Activated naive CD8-positive, alpha-beta T cell treated with anti-CD3 and anti-CD28 coated beads, Interleukin-2, amount 50 U/mL, for 24 hours (primary cell): ENCODE results near the gene SCIMP.
"Not testable (repeated sequence)": the region's sequence is repeated elsewhere in the genome, so short reads cannot be mapped to it uniquely, and the experiment has no call there.

Experiments used
- ATAC-seq: fragments of 150-1000 bp; cut with Tn5 transposase; one replicate; pipeline ENCODE4 v1.10.0; 2021
- DNase-seq: peaks from one replicate; pipeline ENCODE4 v3.0.0; 2021
- H3K27ac Mint-ChIP-seq: one replicate; pipeline ENCODE4 v1.8.0; 2021; ENCODE audit warnings: mild to moderate bottlenecking, mixed read lengths
- H3K27me3 Mint-ChIP-seq: one replicate; pipeline ENCODE4 v1.8.0; 2021; ENCODE audit warnings: mixed read lengths
- H3K36me3 Mint-ChIP-seq: one replicate; pipeline ENCODE4 v1.8.0; 2021; ENCODE audit warnings: low read depth, mixed read lengths
- H3K4me1 Mint-ChIP-seq: one replicate; pipeline ENCODE4 v1.8.0; 2021; ENCODE audit warnings: mixed read lengths
- H3K4me3 Mint-ChIP-seq: one replicate; pipeline ENCODE4 v1.8.0; 2021; ENCODE audit warnings: mild to moderate bottlenecking, moderate library complexity, mixed read lengths
- H3K9me3 Mint-ChIP-seq: one replicate; pipeline ENCODE4 v1.8.0; 2021; ENCODE audit warnings: mixed read lengths

SCIMP gene

GRCh38 chr17:5219536-5219935 is 15.1 kb downstream of the SCIMP start:
- Mint-ChIP-seq H3K4me1 (peaks cover 17% of the 10 kb centered on the region), H3K27ac (no peak overlapping the region), H3K36me3 (peaks cover 4% of the 10 kb centered on the region), H3K4me3 (no peak overlapping the region), H3K9me3 (no peaks in the 10 kb centered on the region), H3K27me3 (no peaks in the 10 kb centered on the region)
- no peak for DNase-seq
- ATAC-seq = no peak

DNA sequence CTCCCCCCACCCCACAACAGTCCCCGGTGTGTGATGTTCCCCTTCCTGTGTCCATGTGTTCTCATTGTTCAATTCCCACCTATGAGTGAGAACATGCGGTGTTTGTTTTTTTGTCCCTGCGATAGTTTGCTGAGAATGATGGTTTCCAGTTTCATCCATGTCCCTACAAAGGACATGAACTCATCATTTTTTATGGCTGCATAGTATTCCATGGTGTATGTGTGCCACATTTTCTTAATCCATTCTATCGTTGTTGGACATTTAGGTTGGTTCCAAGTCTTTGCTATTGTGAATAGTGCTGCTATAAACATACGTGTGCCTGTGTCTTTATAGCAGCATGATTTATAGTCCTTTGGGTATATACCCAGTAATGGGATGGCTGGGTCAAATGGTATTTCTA is 17.1 kb downstream of the SCIMP start:
- not testable (repeated sequence) for DNase-seq, H3K4me3 Mint-ChIP-seq, H3K9me3 Mint-ChIP-seq, H3K36me3 Mint-ChIP-seq, H3K27ac Mint-ChIP-seq, H3K27me3 Mint-ChIP-seq, ATAC-seq
- H3K4me1 Mint-ChIP-seq = peaks cover 11% of the 10 kb centered on the region

DNA sequence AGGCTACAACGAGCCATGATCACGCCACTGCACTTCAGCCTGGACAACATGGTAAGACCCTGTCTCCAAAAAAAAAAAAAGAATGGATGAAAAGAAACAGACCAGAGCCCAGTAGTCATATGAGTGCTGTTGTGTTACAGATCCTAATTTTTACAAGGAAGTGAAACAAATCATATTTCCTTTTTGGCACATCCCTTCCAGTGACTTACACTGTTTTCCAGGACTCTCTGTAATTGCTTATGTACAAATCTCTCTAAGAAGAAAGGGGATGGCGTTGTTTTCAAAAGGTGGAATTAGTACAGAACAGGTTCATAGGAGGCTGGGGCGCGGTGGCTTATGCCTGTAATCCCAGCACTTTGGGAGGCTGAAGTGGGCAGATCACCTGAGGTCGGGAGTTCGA is 23.2 kb downstream of the SCIMP start:
- DNase-seq (no peak), ATAC-seq (no peak)
- Mint-ChIP-seq H3K27ac (peak overlapping the region; percentile 59), H3K4me3 (no peak overlapping the region), H3K9me3 (no peaks in the 10 kb centered on the region), H3K36me3 (peaks cover 8% of the 10 kb centered on the region), H3K4me1 (peaks cover 26% of the 10 kb centered on the region), H3K27me3 (no peaks in the 10 kb centered on the region)

- ATAC-seq = peak; percentile 66
- H3K4me3 Mint-ChIP-seq = no peak overlapping the region
Observed at GRCh38 chr17:5210614-5211252, 23.9 kb downstream of the SCIMP start.

GRCh38 chr17:5210091-5210490 is 24.6 kb downstream of the SCIMP start:
- no peak for ATAC-seq
- Mint-ChIP-seq H3K27me3 (no peaks in the 10 kb centered on the region), H3K4me1 (peaks cover 26% of the 10 kb centered on the region), H3K4me3 (no peak overlapping the region), H3K9me3 (no peaks in the 10 kb centered on the region), H3K27ac (peak overlapping the region; percentile 52), H3K36me3 (peaks cover 8% of the 10 kb centered on the region)
- no peak for DNase-seq

More at GRCh38 chr17:5210614-5211252, 23.9 kb downstream of the SCIMP start:
- H3K4me1 Mint-ChIP-seq = peaks cover 26% of the 10 kb centered on the region
- DNase-seq = no peak
- no peaks in the 10 kb centered on the region for H3K27me3 Mint-ChIP-seq
- peak overlapping the region; percentile 59 for H3K27ac Mint-ChIP-seq
- peaks cover 8% of the 10 kb centered on the region for H3K36me3 Mint-ChIP-seq
- H3K9me3 Mint-ChIP-seq = no peaks in the 10 kb centered on the region

DNA sequence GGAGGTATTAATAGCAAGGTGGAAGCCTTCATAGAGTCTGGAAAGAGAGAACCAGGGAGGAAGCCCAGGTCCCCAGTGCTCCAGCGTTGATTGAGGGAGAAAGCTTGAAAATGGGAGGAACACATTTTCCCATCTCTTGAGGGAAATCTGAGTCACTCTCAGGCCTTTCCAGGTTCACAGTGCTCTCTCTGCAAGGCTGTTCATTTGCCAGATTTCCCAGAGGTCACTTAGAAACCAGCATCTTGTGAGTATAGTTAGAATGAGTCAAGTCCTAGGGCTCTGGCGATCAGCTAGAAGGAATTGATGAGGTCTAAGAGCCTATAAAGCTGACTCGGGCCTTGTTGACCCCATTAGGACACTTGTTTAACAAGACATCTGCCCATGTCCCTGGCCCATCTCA is 25.3 kb downstream of the SCIMP start:
- Mint-ChIP-seq H3K4me1 (peaks cover 26% of the 10 kb centered on the region), H3K9me3 (no peaks in the 10 kb centered on the region), H3K4me3 (no peak overlapping the region), H3K36me3 (peaks cover 4% of the 10 kb centered on the region), H3K27ac (no peak overlapping the region), H3K27me3 (no peaks in the 10 kb centered on the region)
- DNase-seq (no peak), ATAC-seq (no peak)

GRCh38 chr17:5203908-5204294 is 30.8 kb downstream of the SCIMP start:
- no peak for DNase-seq
- Mint-ChIP-seq H3K27me3 (no peaks in the 10 kb centered on the region), H3K36me3 (peaks cover 3% of the 10 kb centered on the region), H3K4me1 (peaks cover 9% of the 10 kb centered on the region), H3K4me3 (no peak overlapping the region), H3K9me3 (no peaks in the 10 kb centered on the region), H3K27ac (no peak overlapping the region)
- no peak for ATAC-seq

DNA sequence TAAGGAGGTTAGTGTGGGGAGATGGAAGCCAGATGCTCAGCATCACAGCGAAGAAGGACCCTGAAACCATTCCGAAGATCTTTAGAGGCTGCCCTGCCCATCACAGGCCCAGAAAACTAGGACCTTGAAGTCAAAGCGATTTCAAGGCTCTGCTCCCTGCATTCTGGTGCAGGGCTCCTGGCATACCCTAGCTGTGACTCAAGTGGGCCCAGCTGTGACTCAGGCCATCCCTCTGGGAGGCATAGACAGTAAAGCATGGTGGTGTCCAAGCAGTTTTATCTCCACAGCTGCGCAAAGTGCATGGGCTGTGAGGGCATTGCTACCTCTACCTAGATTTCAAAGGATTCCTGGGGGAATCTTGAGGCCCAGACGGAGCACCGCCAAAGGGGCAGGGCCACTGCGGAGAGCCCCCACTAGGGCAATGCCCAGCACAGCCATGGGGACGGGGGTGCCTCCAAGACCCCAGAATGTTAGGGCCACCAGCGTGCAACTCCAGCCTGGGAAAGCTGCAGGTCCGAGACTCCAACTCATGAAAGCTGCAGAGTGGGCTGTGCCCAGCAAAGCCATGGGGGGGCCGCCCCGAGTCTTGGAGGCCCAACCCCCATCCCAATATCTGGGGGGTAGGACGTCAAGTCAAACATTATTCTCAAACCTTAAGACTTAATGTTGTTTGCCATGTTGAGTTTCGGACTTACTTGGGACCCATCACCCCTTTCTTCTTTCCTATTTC is 31.3 kb downstream of the SCIMP start:
- H3K27ac Mint-ChIP-seq = no peak overlapping the region
- no peak overlapping the region for H3K4me3 Mint-ChIP-seq
- no peak for DNase-seq
- H3K9me3 Mint-ChIP-seq = no peaks in the 10 kb centered on the region
- peaks cover 10% of the 10 kb centered on the region for H3K4me1 Mint-ChIP-seq
- H3K36me3 Mint-ChIP-seq = peaks cover 3% of the 10 kb centered on the region
- ATAC-seq = no peak
- H3K27me3 Mint-ChIP-seq = no peaks in the 10 kb centered on the region

DNA sequence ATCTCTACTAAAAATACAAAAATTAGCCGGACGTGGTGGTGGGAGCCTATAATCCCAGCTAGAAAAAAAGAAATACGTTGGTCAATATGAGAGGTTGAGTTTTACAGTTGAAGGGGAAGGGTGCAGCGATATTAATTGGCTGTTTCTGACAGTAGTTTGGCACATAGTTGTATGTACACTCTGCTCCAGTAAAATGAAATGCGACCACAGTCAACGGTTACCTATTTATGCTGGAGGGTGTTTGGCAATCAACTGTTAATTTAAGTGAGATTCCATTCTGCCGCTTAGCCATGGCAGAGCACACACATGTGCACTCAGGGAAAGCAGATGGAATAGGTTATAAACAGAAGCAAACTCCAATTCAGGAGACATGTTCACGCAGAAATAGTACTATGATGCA is 33.6 kb downstream of the SCIMP start:
- no peak overlapping the region for H3K4me3 Mint-ChIP-seq
- H3K36me3 Mint-ChIP-seq = peaks cover 2% of the 10 kb centered on the region
- no peaks in the 10 kb centered on the region for H3K9me3 Mint-ChIP-seq
- peaks cover 16% of the 10 kb centered on the region for H3K4me1 Mint-ChIP-seq
- ATAC-seq (no peak), DNase-seq (no peak)
- H3K27me3 Mint-ChIP-seq = no peaks in the 10 kb centered on the region
- H3K27ac Mint-ChIP-seq = no peak overlapping the region

DNA sequence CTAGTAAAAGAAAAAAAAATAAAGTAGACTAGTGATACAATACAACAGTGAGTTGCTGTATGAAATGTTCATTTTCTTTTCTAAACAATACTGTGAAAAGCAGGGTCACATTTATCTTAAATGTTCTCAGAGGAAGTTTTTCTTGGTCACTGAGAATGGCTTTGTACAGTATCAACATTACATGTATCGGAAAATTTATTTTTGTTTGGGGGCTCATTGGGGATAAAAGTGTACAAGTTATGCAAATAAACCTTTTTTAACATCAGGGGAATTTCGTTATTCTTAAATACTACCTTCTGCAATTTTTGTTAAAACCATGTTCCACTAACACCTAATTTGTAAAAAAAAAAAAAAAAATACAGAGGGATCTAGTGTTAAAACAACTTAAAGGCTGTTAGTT is 34.3 kb downstream of the SCIMP start:
- ATAC-seq = no peak
- Mint-ChIP-seq H3K4me3 (no peak overlapping the region), H3K27ac (no peak overlapping the region), H3K27me3 (no peaks in the 10 kb centered on the region), H3K36me3 (peaks cover 2% of the 10 kb centered on the region), H3K9me3 (no peaks in the 10 kb centered on the region), H3K4me1 (peaks cover 19% of the 10 kb centered on the region)
- DNase-seq = no peak

GRCh38 chr17:5198472-5198871 is 36.2 kb downstream of the SCIMP start:
- H3K27me3 Mint-ChIP-seq = no peaks in the 10 kb centered on the region
- H3K4me1 Mint-ChIP-seq = peaks cover 12% of the 10 kb centered on the region
- H3K27ac Mint-ChIP-seq = no peak overlapping the region
- ATAC-seq = no peak
- no peak for DNase-seq
- H3K36me3 Mint-ChIP-seq = no peaks in the 10 kb centered on the region
- H3K4me3 Mint-ChIP-seq = no peak overlapping the region
- H3K9me3 Mint-ChIP-seq = no peaks in the 10 kb centered on the region

DNA sequence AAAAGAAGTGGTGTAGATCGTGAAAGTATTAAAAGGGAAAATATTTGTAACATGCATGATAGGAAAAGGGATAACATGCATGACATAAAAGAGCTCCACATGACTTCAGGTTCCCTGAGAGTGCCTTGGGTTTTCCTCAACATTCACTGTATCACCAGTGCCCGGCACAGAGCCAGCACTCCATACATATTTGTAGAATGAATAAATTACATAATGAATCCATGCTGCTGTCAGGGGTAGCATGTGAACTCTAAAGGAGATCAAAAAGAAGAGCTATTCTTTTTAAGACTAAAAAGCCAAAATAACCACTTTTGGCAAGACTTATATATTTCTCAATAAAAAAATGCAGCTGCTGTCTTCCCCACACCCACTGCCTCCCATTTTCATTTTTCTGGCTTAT is 40.3 kb downstream of the SCIMP start:
- no peak for DNase-seq
- no peak for ATAC-seq
- Mint-ChIP-seq H3K36me3 (peaks cover 20% of the 10 kb centered on the region), H3K9me3 (peaks cover 11% of the 10 kb centered on the region), H3K4me1 (peaks cover 45% of the 10 kb centered on the region), H3K27me3 (no peaks in the 10 kb centered on the region), H3K4me3 (no peak overlapping the region), H3K27ac (no peak overlapping the region)

DNA sequence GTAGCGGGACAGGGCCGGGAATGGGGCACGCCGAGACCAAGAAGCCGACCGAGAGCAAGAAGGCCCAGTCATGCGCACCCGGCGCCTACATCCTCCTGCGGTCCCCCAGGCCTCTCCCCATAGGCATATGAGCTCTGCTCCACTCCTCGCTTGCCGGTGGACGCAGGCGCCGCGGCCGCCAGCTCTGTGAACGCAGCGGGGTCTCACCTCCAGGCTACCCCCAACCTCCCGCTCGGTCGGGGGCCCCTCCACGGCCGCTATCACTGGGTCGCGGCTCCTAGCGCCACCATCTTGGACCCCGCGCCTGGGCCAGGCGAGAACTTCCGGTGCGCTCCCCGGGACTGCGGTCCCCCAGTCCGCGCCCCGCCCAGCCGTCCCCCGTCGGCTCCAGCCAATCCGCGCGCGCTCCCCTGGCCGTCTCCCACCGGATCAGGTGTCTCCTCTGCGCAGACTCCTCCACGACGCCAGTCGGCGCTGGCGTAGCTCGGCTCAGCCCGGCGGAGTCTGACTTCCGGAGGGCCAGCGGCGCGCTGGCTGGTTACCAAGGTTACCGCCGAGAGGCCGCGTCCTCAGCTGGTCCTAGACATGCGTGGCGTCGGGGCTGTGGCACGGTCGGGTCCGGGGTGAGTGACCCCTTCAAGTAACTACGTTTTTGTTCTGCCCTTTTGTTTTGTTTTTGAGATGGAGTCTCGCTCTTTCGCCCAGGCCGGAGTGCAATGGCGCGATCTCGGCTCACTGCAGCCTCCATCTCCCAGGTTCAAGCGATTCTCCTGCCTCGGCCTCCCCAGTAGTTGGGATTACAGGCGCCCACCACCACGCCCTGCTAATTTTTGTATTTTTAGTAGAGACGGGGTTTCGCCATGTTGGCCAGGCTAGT is 42.9 kb downstream of the SCIMP start, which contains the start of gene ZNF594:
ZNF594 (minus strand) TSS at position 328 of the 877 bp plus-strand sequence. CDS start 7,612 bp downstream, outside the sequence.
- H3K36me3 Mint-ChIP-seq = peaks cover 41% of the 10 kb centered on the region
- H3K4me1 Mint-ChIP-seq = peaks cover 35% of the 10 kb centered on the region
- peak; percentile 100 for ATAC-seq
- DNase-seq = peak; percentile 99
- peaks cover 26% of the 10 kb centered on the region for H3K9me3 Mint-ChIP-seq
- H3K27ac Mint-ChIP-seq = peak within 1 kb of the TSS; percentile 84
- peak within 1 kb of the TSS; percentile 94 for H3K4me3 Mint-ChIP-seq
- no peaks in the 10 kb centered on the region for H3K27me3 Mint-ChIP-seq

DNA sequence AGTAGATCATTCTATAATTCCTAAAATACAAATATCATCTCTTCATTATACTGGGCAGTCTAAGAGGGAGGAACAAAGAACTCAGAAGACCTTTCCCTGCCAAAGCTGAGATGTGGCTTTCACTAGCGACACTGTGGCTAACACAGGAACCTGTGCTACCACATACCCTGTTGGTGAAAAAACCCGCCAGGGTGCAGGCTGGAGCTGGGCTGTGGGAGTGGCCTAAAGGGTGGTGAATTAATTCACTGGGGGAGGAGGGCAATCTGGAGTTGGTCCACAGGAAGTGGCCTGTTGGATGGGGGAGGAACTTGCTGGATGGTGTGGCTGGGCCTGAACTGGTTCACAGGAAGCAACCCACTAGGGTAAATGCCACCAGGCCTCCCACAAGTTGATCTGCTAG is 50.4 kb downstream of the SCIMP start:
- DNase-seq (no peak), ATAC-seq (no peak)
- H3K27ac Mint-ChIP-seq = no peak overlapping the region
- H3K36me3 Mint-ChIP-seq = peaks cover 93% of the 10 kb centered on the region
- no peak overlapping the region for H3K4me3 Mint-ChIP-seq
- no peaks in the 10 kb centered on the region for H3K27me3 Mint-ChIP-seq
- peaks cover 72% of the 10 kb centered on the region for H3K9me3 Mint-ChIP-seq
- H3K4me1 Mint-ChIP-seq = no peaks in the 10 kb centered on the region

GRCh38 chr17:5183410-5183793 is 51.3 kb downstream of the SCIMP start:
- no peak for ATAC-seq
- no peak overlapping the region for H3K4me3 Mint-ChIP-seq
- no peak overlapping the region for H3K27ac Mint-ChIP-seq
- no peaks in the 10 kb centered on the region for H3K27me3 Mint-ChIP-seq
- DNase-seq = no peak
- H3K36me3 Mint-ChIP-seq = peaks cover 94% of the 10 kb centered on the region
- no peaks in the 10 kb centered on the region for H3K4me1 Mint-ChIP-seq
- H3K9me3 Mint-ChIP-seq = peaks cover 74% of the 10 kb centered on the region
